AG09309 (cell line): ENCODE data around the gene PDRG1.
"Not testable (repeated sequence)": the region's sequence is repeated elsewhere in the genome, so short reads cannot be mapped to it uniquely, and the experiment has no call there.

Source experiments
- DNase-seq: peaks from one replicate; pipeline ENCODE4 v3.0.0-alpha.2; 2010; ENCODE audit warnings: low read depth
- H3K4me3 ChIP-seq: 2 replicates; pipeline ENCODE4 v1.5.1; 2011; ENCODE audit warnings: mild to moderate bottlenecking, low read depth, low read length, moderate library complexity; ENCODE audit not compliant: control insufficient read depth
- CTCF ChIP-seq: IDR thresholded peaks from 2 replicates; pipeline ENCODE4 v1.5.1; 2011; ENCODE audit warnings: mild to moderate bottlenecking, low read depth, low read length, inconsistent platforms; ENCODE audit not compliant: insufficient read depth, control insufficient read depth; ENCODE audit errors: missing control alignments

The PDRG1 gene

GRCh38 chr20:31923388-31924331 lies 28.2 kb downstream of the PDRG1 start:
- H3K4me3 ChIP-seq, result no peak overlapping the region
- DNase-seq, result no peak
- no peak for TF ChIP-seq CTCF

GRCh38 chr20:31922588-31922987 lies 29.3 kb downstream of the PDRG1 start:
- DNase-seq, result no peak
- no peak for TF ChIP-seq CTCF
- no peak overlapping the region for H3K4me3 ChIP-seq

- H3K4me3 ChIP-seq, result no peak overlapping the region
- DNase-seq, result no peak
- TF ChIP-seq CTCF, result no peak
Measured at GRCh38 chr20:31922181-31922580, 29.7 kb downstream of the PDRG1 start.

- DNase-seq, H3K4me3 ChIP-seq: not testable (repeated sequence)
Measured at GRCh38 chr20:31921480-31921879, 30.4 kb downstream of the PDRG1 start.

GRCh38 chr20:31920275-31920855 lies 31.5 kb downstream of the PDRG1 start:
- no peak overlapping the region for H3K4me3 ChIP-seq
- DNase-seq, result no peak
- TF ChIP-seq CTCF, result no peak

GRCh38 chr20:31919410-31920155 lies 32.3 kb downstream of the PDRG1 start:
- DNase-seq, result no peak
- no peak overlapping the region for H3K4me3 ChIP-seq
- no peak for TF ChIP-seq CTCF
